ENCODE results near the gene TH.

Gene TH

DNA sequence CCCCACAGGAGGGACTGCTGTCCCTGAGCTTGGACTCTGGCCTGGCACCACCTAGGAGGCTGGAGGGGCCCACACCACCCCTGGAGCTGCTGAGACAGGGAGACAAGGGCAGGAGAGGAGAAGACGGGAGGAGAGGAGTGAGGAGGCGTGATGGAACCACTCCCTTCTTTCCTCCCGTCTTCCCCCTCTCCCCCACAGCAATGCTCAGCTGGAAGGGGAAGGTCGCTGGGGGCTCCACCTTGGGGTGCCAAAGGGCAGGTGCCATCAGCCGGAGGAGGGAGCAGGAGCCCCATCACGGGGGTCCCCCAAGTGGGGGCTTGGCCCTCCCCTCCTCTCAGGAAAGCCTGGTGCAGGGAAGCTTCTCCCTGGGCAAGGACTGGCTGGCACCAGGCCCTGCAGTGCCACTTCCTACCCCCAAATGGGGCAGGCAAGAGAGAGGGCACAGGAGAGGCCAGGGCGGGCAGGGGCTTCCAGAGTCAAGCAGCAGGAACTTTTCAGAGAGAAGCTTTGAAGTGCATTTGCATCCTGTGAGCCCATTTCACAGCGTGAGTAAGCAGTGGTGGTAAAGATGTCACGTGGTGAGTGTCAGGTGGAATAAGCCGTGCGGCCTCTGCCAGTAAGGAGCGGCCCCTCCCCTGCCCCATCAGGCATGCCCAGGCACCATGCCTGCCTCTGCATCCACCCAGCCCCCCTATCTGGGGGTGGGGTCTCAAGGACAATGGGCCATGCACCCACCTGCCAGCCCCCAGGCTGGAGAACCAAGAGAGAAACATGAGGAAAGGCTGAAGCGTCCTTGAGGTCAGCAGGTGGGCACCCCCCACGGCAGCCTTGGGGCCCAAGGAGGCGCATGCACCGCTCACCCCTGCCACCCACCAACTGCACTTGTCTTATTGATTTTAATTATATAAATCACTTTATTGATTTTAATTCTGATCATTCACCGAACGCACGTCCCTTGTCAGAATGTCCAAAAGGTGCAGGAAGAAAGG, 37.3 kb downstream of the TH start:
- DNase-seq (ENCODE audit: low read depth) = no peak
- peaks cover 40% of the 10 kb centered on the region for H3K27me3 ChIP-seq (replicated peaks; ENCODE audit: control insufficient read depth, insufficient read depth, low read length)
- H3K4me1 ChIP-seq (ENCODE audit: control insufficient read depth, insufficient read depth, low read length) = no peaks in the 10 kb centered on the region

DNA sequence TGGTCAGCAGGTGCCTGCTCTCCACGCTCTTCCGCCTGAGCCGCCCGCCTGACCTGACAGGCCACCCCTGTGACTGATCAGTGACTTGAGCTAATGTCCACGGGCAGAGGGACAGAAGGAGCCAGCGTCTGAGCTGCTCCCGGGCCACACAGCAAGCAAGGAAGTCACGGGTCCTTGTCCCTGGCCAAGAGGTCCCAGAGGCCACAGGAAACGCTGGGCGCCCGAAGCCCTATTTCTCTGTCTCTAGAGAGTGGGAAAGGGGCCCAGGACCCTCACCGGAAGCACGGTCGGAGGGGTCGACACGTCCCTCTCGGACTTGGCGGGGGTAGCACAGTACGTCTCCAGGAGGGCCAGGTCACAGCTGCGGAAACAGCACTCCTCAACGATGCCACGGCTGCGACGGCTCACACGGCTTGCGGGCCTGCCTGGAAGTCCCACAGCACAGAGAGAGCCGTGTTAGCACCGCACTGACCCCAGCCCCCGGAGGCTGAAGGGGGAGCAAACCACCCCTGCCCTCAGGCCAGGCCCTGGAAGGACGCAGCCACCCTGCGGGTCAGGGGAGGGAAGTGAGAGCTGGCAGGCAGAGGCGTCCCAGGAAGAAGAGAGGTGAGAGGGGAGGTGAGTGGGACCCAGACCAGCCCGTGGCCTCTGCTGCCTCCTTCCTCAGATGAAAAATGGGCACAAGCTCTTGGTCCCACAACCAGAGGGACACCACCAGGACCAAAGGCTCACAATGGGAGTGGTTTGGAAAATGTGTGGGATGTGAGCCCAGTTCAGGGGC, 38.2 kb downstream of the TH start:
- Histone ChIP-seq H3K36me3 (ENCODE audit: control insufficient read depth, insufficient read depth, low read length, severe bottlenecking) (no peaks in the 10 kb centered on the region), H3K27me3 (replicated peaks; ENCODE audit: control insufficient read depth, insufficient read depth, low read length) (peaks cover 47% of the 10 kb centered on the region), H3K4me3 (ENCODE audit: low read length) (no peak overlapping the region), H3K9me3 (ENCODE audit: control insufficient read depth, low read length) (no peaks in the 10 kb centered on the region), H3K9ac (ENCODE audit: low read length) (no peak overlapping the region), H3K4me1 (ENCODE audit: control insufficient read depth, insufficient read depth, low read length) (no peaks in the 10 kb centered on the region)
- no peak for DNase-seq (ENCODE audit: low read depth)

More for the DNA sequence above, 37.3 kb downstream of the TH start:
- no peak overlapping the region for H3K9ac ChIP-seq (ENCODE audit: low read length)
- H3K4me3 ChIP-seq (ENCODE audit: low read length) = no peak overlapping the region
- H3K9me3 ChIP-seq (ENCODE audit: control insufficient read depth, low read length) = no peaks in the 10 kb centered on the region
- H3K36me3 ChIP-seq (ENCODE audit: control insufficient read depth, insufficient read depth, low read length, severe bottlenecking) = no peaks in the 10 kb centered on the region

DNA sequence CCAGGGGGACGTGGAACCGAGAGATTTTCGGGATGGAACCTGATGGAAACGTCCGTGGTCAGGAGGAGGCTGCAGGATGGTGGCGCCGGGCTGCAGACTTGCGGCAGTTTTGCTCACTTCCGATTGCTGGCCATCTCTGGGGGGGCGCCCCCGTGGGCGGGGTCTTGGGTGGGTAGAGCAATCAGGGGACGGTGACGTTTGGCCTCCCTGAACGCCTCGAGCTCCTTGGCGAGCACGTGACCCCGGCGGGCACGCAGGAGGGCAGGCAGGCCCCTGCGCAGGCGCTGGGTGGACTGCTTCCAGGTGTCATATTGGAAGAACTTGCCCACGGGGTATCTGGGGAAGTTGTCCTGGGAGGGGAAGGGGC, 38.8 kb downstream of the TH start:
- peaks cover 51% of the 10 kb centered on the region for H3K27me3 ChIP-seq (replicated peaks; ENCODE audit: control insufficient read depth, insufficient read depth, low read length)
- DNase-seq (ENCODE audit: low read depth) = no peak
- no peak overlapping the region for H3K9ac ChIP-seq (ENCODE audit: low read length)
- no peak overlapping the region for H3K4me3 ChIP-seq (ENCODE audit: low read length)
- no peaks in the 10 kb centered on the region for H3K36me3 ChIP-seq (ENCODE audit: control insufficient read depth, insufficient read depth, low read length, severe bottlenecking)
- no peaks in the 10 kb centered on the region for H3K4me1 ChIP-seq (ENCODE audit: control insufficient read depth, insufficient read depth, low read length)
- H3K9me3 ChIP-seq (ENCODE audit: control insufficient read depth, low read length) = no peaks in the 10 kb centered on the region

DNA sequence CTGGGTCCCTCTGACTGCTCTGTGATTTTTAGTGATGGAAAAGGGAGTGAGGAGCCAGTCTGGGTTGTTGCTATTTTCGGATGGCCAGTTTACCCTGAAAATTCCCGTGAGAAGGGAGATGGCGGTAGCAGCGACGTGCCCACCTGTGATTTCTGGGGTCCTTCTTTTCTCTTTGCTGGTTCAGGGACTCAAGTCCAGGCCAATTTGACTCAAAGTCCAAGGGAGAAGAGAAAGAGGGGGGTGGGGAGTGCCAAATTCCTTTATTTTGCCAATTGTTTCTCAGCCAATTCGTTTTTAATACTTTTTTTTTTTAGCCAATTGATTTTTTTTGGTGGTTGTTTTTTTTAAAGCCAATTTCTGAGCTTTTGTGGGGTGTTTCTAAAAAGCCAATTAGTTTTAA, 39.4 kb downstream of the TH start:
- no peaks in the 10 kb centered on the region for H3K36me3 ChIP-seq (ENCODE audit: control insufficient read depth, insufficient read depth, low read length, severe bottlenecking)
- H3K9me3 ChIP-seq (ENCODE audit: control insufficient read depth, low read length) = no peaks in the 10 kb centered on the region
- no peak for DNase-seq (ENCODE audit: low read depth)
- H3K4me1 ChIP-seq (ENCODE audit: control insufficient read depth, insufficient read depth, low read length) = no peaks in the 10 kb centered on the region
- no peak overlapping the region for H3K4me3 ChIP-seq (ENCODE audit: low read length)
- H3K9ac ChIP-seq (ENCODE audit: low read length) = no peak overlapping the region
- H3K27me3 ChIP-seq (replicated peaks; ENCODE audit: control insufficient read depth, insufficient read depth, low read length) = peaks cover 53% of the 10 kb centered on the region

DNA sequence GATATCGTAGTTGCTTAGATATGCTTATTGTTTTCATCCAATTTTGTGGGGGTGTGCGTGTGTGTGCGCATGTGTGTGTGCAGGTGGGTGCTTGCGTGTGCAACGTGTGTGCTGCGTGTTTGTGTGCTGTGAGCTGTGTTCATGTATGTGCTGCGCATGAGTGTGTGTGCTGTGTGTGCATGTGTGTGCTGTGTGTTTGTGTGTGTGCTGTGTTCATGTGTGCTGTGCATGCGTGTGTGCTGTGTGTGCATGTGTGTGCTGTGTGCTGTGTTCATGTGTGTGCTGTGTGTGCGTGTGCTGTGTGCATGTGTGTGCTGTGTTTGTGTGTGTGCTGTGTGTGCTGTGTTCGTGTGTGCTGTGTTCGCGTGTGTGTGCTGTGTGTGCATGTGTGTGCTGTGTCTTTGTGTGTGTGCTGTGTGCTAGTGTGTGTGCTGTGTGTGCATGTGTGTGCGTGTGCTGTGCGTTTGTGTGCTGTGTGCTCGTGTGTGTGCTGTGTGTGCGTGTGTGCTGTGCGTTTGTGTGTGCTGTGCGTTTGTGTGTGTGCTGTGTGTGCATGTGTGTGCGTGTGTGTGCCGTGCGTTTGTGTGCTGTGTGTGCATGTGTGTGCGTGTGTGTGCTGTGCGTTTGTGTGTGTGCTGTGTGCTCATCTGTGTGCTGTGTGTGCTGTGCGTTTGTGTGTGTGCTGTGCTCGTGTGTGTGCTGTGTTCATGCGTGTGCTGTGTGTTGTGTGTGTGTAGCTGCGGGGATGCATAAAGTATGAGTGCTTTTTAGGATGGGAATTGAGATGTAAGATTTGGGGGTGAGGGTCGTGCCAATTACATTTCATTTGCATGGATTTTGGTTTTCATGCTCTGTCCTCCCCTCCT, 40.0 kb downstream of the TH start:
- H3K27me3 ChIP-seq (replicated peaks; ENCODE audit: control insufficient read depth, insufficient read depth, low read length) = peaks cover 53% of the 10 kb centered on the region
- no peak overlapping the region for H3K4me3 ChIP-seq (ENCODE audit: low read length)
- H3K9me3 ChIP-seq (ENCODE audit: control insufficient read depth, low read length) = no peaks in the 10 kb centered on the region
- H3K4me1 ChIP-seq (ENCODE audit: control insufficient read depth, insufficient read depth, low read length) = no peaks in the 10 kb centered on the region
- no peak overlapping the region for H3K9ac ChIP-seq (ENCODE audit: low read length)
- H3K36me3 ChIP-seq (ENCODE audit: control insufficient read depth, insufficient read depth, low read length, severe bottlenecking) = no peaks in the 10 kb centered on the region
- DNase-seq (ENCODE audit: low read depth) = no peak

- no peaks in the 10 kb centered on the region for H3K36me3 ChIP-seq (ENCODE audit: control insufficient read depth, insufficient read depth, low read length, severe bottlenecking)
- H3K9me3 ChIP-seq (ENCODE audit: control insufficient read depth, low read length) = no peaks in the 10 kb centered on the region
- no peak overlapping the region for H3K9ac ChIP-seq (ENCODE audit: low read length)
- H3K4me3 ChIP-seq (ENCODE audit: low read length) = no peak overlapping the region
- no peak for DNase-seq (ENCODE audit: low read depth)
- H3K4me1 ChIP-seq (ENCODE audit: control insufficient read depth, insufficient read depth, low read length) = no peaks in the 10 kb centered on the region
- H3K27me3 ChIP-seq (replicated peaks; ENCODE audit: control insufficient read depth, insufficient read depth, low read length) = peaks cover 53% of the 10 kb centered on the region
Measured at GRCh38 chr11:2130881-2131352, 40.7 kb downstream of the TH start.

GRCh38 chr11:2129699-2130366, 41.8 kb downstream of the TH start:
- no peaks in the 10 kb centered on the region for H3K36me3 ChIP-seq (ENCODE audit: control insufficient read depth, insufficient read depth, low read length, severe bottlenecking)
- H3K4me1 ChIP-seq (ENCODE audit: control insufficient read depth, insufficient read depth, low read length) = no peaks in the 10 kb centered on the region
- H3K4me3 ChIP-seq (ENCODE audit: low read length) = no peak overlapping the region
- H3K9ac ChIP-seq (ENCODE audit: low read length) = no peak overlapping the region
- DNase-seq (ENCODE audit: low read depth) = no peak
- H3K9me3 ChIP-seq (ENCODE audit: control insufficient read depth, low read length) = no peaks in the 10 kb centered on the region
- peaks cover 43% of the 10 kb centered on the region for H3K27me3 ChIP-seq (replicated peaks; ENCODE audit: control insufficient read depth, insufficient read depth, low read length)

DNA sequence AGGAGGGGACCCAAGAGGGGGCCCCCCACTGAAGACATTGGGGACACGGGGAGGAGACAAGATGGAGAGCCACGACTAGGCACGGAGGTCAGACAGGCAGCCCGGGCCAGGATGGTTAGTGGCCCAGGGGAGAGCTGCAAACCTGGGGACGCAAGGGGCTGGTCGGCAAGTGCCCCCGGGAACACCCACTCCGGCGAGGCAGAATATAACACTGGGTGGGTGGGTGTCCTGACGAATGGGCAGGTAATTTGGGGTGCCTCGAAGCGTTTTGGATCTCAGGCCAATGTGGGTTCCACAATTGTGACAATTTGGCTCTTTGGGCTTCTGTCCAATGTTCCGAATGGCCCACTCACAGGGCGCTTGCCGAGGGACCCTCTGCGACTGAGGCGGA, 42.3 kb downstream of the TH start:
- no peak overlapping the region for H3K9ac ChIP-seq (ENCODE audit: low read length)
- no peaks in the 10 kb centered on the region for H3K36me3 ChIP-seq (ENCODE audit: control insufficient read depth, insufficient read depth, low read length, severe bottlenecking)

DNA sequence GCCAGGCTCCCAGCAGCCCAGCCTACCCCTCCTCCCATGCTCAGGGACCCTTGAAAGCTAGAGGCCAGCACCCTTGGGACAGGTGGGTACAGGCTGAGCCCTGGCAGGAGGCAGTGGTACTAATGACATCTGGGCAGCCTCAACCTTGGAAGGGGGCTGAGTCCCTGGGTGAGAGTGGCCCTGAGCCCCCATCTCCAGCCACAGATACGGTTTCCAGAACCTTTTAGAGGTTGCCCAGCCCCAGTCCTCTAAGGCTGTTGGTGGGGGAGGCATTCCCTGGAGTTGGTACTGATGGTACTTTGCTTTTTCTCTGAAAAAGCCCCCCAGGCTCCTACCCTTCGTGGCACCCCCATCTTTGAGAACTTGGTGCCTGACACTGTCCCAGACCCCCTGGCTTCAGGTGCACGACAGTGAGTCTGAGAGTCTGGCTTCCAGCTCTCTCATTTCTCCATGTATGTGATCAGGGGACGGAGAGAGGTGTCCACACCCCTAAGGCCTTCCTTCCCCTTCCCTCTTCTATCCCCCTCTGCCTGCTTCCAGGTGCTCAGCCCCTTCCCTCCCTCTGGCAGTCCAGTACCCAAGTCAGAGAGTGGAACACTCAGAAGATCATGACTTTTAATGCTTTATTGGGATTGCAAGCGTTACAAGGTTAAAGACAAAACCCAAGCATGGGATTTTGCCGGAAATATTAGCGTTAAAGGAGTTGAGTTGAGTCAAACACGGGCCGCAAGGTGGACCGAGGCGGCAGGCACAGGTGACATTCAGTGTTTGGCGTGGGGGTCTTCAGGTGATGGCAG, 42.9 kb downstream of the TH start:
- Histone ChIP-seq H3K27me3 (replicated peaks; ENCODE audit: control insufficient read depth, insufficient read depth, low read length) (peaks cover 37% of the 10 kb centered on the region), H3K4me3 (ENCODE audit: low read length) (no peak overlapping the region), H3K9me3 (ENCODE audit: control insufficient read depth, low read length) (no peaks in the 10 kb centered on the region), H3K36me3 (ENCODE audit: control insufficient read depth, insufficient read depth, low read length, severe bottlenecking) (no peaks in the 10 kb centered on the region), H3K9ac (ENCODE audit: low read length) (no peak overlapping the region), H3K4me1 (ENCODE audit: control insufficient read depth, insufficient read depth, low read length) (no peaks in the 10 kb centered on the region)
- no peak for DNase-seq (ENCODE audit: low read depth)

More for the DNA sequence above, 42.3 kb downstream of the TH start:
- Histone ChIP-seq H3K4me3 (ENCODE audit: low read length) (no peak overlapping the region), H3K9me3 (ENCODE audit: control insufficient read depth, low read length) (no peaks in the 10 kb centered on the region), H3K27me3 (replicated peaks; ENCODE audit: control insufficient read depth, insufficient read depth, low read length) (peaks cover 38% of the 10 kb centered on the region), H3K4me1 (ENCODE audit: control insufficient read depth, insufficient read depth, low read length) (no peaks in the 10 kb centered on the region)
- DNase-seq (ENCODE audit: low read depth) = no peak

- DNase-seq (ENCODE audit: low read depth) = no peak
- H3K36me3 ChIP-seq (ENCODE audit: control insufficient read depth, insufficient read depth, low read length, severe bottlenecking) = no peaks in the 10 kb centered on the region
- peaks cover 31% of the 10 kb centered on the region for H3K27me3 ChIP-seq (replicated peaks; ENCODE audit: control insufficient read depth, insufficient read depth, low read length)
- H3K4me1 ChIP-seq (ENCODE audit: control insufficient read depth, insufficient read depth, low read length) = no peaks in the 10 kb centered on the region
- no peaks in the 10 kb centered on the region for H3K9me3 ChIP-seq (ENCODE audit: control insufficient read depth, low read length)
- no peak overlapping the region for H3K4me3 ChIP-seq (ENCODE audit: low read length)
- no peak overlapping the region for H3K9ac ChIP-seq (ENCODE audit: low read length)
Measured at GRCh38 chr11:2128130-2128510, 43.5 kb downstream of the TH start.
